Gastroesophageal sphincter (tissue), 4 donors: ENCODE results near the gene C14orf119. TPM values are rescaled to one million over a fixed set of nuclear protein-coding genes. Genes with fewer than 3 reads are reported as not detected.

Experiments used
- ATAC-seq: fragments of 150-250 bp; one replicate; pipeline ENCODE4 v1.9.1; 2016; ENCODE audit warnings: mild to moderate bottlenecking, moderate library complexity
- H3K27ac ChIP-seq, 4 donors: fragments of 200-600 bp; sonication (generic) in 3 of 4; 1 replicate in 3 of 4; 2 replicates in 1 of 4; pipeline ENCODE4 v1.5.1; 2016 to 2019
- H3K27me3 ChIP-seq: fragments of 200-600 bp; sonication (generic); one replicate; pipeline ENCODE4 v1.5.1; 2019
- H3K36me3 ChIP-seq, 2 donors: fragments of 200-600 bp; sonication (generic); one replicate each; pipeline ENCODE4 v1.5.1; 2019; ENCODE audit warnings: control low read depth in 1 of 2
- H3K4me1 ChIP-seq, 3 donors: fragments of 200-600 bp; sonication (generic); 1 replicate in 2 of 3; 2 replicates in 1 of 3; pipeline ENCODE4 v1.5.1; 2016 to 2019; ENCODE audit warnings: control low read depth in 2 of 3
- H3K4me3 ChIP-seq, 2 donors: fragments of 200-600 bp; sonication (generic); one replicate each; pipeline ENCODE4 v1.5.1; 2019; ENCODE audit warnings: mild to moderate bottlenecking in 1 of 2, moderate library complexity in 1 of 2
- H3K9me3 ChIP-seq, 3 donors: fragments of 200-600 bp; sonication (generic); one replicate each; pipeline ENCODE4 v1.5.1; 2017 to 2019; ENCODE audit warnings: control low read depth in 2 of 3
- CTCF ChIP-seq, 4 experiments: fragments of 200-600 bp in 2 of 4; fragments of 450-650 bp in 2 of 4; sonication (generic) in 1 of 4; IDR thresholded peaks; one replicate each; pipeline ENCODE4 v1.5.1; 2017 to 2019; ENCODE audit warnings: antibody characterized with exemption in 4 of 4, mild to moderate bottlenecking in 2 of 4, moderate library complexity in 2 of 4
- EP300 ChIP-seq: sonication (generic); formaldehyde crosslinking; IDR thresholded peaks from one replicate; pipeline ENCODE4 v1.6.1; 2017; ENCODE audit warnings: antibody characterized with exemption, mild to moderate bottlenecking
- POLR2A ChIP-seq, 2 donors: fragments of 450-650 bp; IDR thresholded peaks; one replicate each; pipeline ENCODE4 v1.6.1; 2017; ENCODE audit warnings: antibody characterized with exemption in 2 of 2, mild to moderate bottlenecking in 2 of 2, moderate library complexity in 1 of 2
- POLR2AphosphoS5 ChIP-seq: sonication (generic); formaldehyde crosslinking; IDR thresholded peaks from one replicate; pipeline ENCODE4 v1.6.1; 2017; ENCODE audit warnings: antibody characterized with exemption
- WGBS, 2 donors: methylation state at CpG; one replicate each; pipeline ENCODE4 v1.1.5; 2018; ENCODE audit warnings: low coverage in 1 of 2; 5-methylcytosine and 5-hydroxymethylcytosine counted together
- total RNA-seq, 4 donors: library from RNA; depleted of rRNA; stranded (reverse); fragments of >200 nt; gene quantifications; one replicate each; pipeline ENCODE4 v1.1.0, GENCODE V29; 2016

C14orf119 gene
- total RNA-seq, 4 donors from 2014 or later = 31.3 to 38.2 (median 33.4) TPM

GRCh38 chr14:23101213-23101970 lies 6.1 kb downstream of the C14orf119 start:
- ATAC-seq = no peak
- Histone ChIP-seq H3K4me1 (peaks cover 0 to 26% (median 5%) of the 10 kb centered on the region in 3 donors), H3K36me3 (peaks cover 0 to 20% of the 10 kb centered on the region in 2 donors), H3K4me3 (no peak overlapping the region), H3K9me3 (no peaks in the 10 kb centered on the region), H3K27me3 (no peaks in the 10 kb centered on the region), H3K27ac (no peak overlapping the region)
- TF ChIP-seq EP300 (no peak), POLR2A (IDR thresholded peaks at IDR 0.05) (no peak), POLR2AphosphoS5 (no peak), CTCF (IDR thresholded peaks at IDR 0.05) (no peak)
- WGBS, 2 donors = 30 to 100% methylated on average over 1 to 2 of the region's 6 CpGs

- no peak for ATAC-seq
- H3K9me3 ChIP-seq = no peaks in the 10 kb centered on the region
- TF ChIP-seq CTCF (IDR thresholded peaks at IDR 0.05) = no peak
- TF ChIP-seq POLR2A (IDR thresholded peaks at IDR 0.05) = no peak
- TF ChIP-seq POLR2AphosphoS5 = no peak
- no peak for TF ChIP-seq EP300
- H3K27me3 ChIP-seq = no peaks in the 10 kb centered on the region
- no peak overlapping the region for H3K27ac ChIP-seq
- 52 to 79% methylated on average over 2 to 4 of the region's 10 CpGs for WGBS, 2 donors
- peaks cover 0 to 20% of the 10 kb centered on the region in 2 donors for H3K36me3 ChIP-seq
- peaks cover 0 to 19% (median 0%) of the 10 kb centered on the region in 3 donors for H3K4me1 ChIP-seq
- no peak overlapping the region for H3K4me3 ChIP-seq
Measured at GRCh38 chr14:23101986-23102625, 6.8 kb downstream of the C14orf119 start.

GRCh38 chr14:23102801-23103200 lies 7.5 kb downstream of the C14orf119 start:
- peaks cover 0 to 16% of the 10 kb centered on the region in 2 donors for H3K36me3 ChIP-seq
- H3K4me1 ChIP-seq = peaks cover 0 to 12% (median 0%) of the 10 kb centered on the region in 3 donors
- 82% methylated on average over 2 of the region's 2 CpGs; no CpG with 5 or more reads in 1 of the 2 donors for WGBS, 2 donors
- no peak for ATAC-seq
- H3K9me3 ChIP-seq = no peaks in the 10 kb centered on the region
- no peak overlapping the region for H3K27ac ChIP-seq
- no peaks in the 10 kb centered on the region for H3K27me3 ChIP-seq
- no peak overlapping the region for H3K4me3 ChIP-seq
- no peak for TF ChIP-seq POLR2A (IDR thresholded peaks at IDR 0.05)
- no peak for TF ChIP-seq EP300

- TF ChIP-seq EP300 (no peak), POLR2A (IDR thresholded peaks at IDR 0.05) (no peak), CTCF (IDR thresholded peaks at IDR 0.05) (no peak), POLR2AphosphoS5 (no peak)
- Histone ChIP-seq H3K9me3 (no peaks in the 10 kb centered on the region), H3K4me1 (peaks cover 0 to 10% (median 0%) of the 10 kb centered on the region in 3 donors), H3K27me3 (no peaks in the 10 kb centered on the region), H3K4me3 (no peak overlapping the region), H3K36me3 (peaks cover 0 to 8% of the 10 kb centered on the region in 2 donors), H3K27ac (no peak overlapping the region)
- WGBS, 2 donors = 79% methylated on average over 4 of the region's 4 CpGs; no CpG with 5 or more reads in 1 of the 2 donors
- no peak for ATAC-seq
Measured at GRCh38 chr14:23103581-23103980, 8.3 kb downstream of the C14orf119 start.

- H3K36me3 ChIP-seq = peaks cover 0 to 3% of the 10 kb centered on the region in 2 donors
- H3K4me1 ChIP-seq = peaks cover 0 to 10% (median 0%) of the 10 kb centered on the region in 3 donors
- no peaks in the 10 kb centered on the region for H3K27me3 ChIP-seq
- no peaks in the 10 kb centered on the region for H3K9me3 ChIP-seq
- TF ChIP-seq POLR2AphosphoS5 (no peak), CTCF (IDR thresholded peaks at IDR 0.05) (no peak), POLR2A (IDR thresholded peaks at IDR 0.05) (no peak), EP300 (no peak)
- WGBS, 2 donors = 75 to 83% methylated on average over 5 to 6 of the region's 6 CpGs
- no peak for ATAC-seq
- H3K27ac ChIP-seq = no peak overlapping the region
- no peak overlapping the region for H3K4me3 ChIP-seq
Measured at GRCh38 chr14:23104070-23104590, 8.8 kb downstream of the C14orf119 start.
